Islet of Langerhans (tissue), 1 donor: ENCODE results near the gene SEMA3C.

ENCODE experiments used
- FAIRE-seq: peaks from one replicate; lab custom pipeline; 2011; peaks lifted over from hg19 to GRCh38; lab: Jason Lieb, UNC

Gene SEMA3C

GRCh38 chr7:80885757-80886156, 33.1 kb downstream of the SEMA3C start:
- no peak for FAIRE-seq

- no peak for FAIRE-seq
Measured at GRCh38 chr7:80884511-80885195, 34.2 kb downstream of the SEMA3C start.

GRCh38 chr7:80883154-80884025, 35.5 kb downstream of the SEMA3C start:
- FAIRE-seq = no peak

- no peak for FAIRE-seq
Measured at GRCh38 chr7:80882213-80882801, 36.5 kb downstream of the SEMA3C start.

GRCh38 chr7:80881351-80881900, 37.4 kb downstream of the SEMA3C start:
- no peak for FAIRE-seq

GRCh38 chr7:80879849-80880248, 39.0 kb downstream of the SEMA3C start:
- no peak for FAIRE-seq

GRCh38 chr7:80876894-80877414, 41.9 kb downstream of the SEMA3C start:
- FAIRE-seq = no peak

GRCh38 chr7:80875537-80876120, 43.2 kb downstream of the SEMA3C start:
- FAIRE-seq = no peak

- no peak for FAIRE-seq
Measured at GRCh38 chr7:80873140-80873539, 45.7 kb downstream of the SEMA3C start.

GRCh38 chr7:80871228-80871627, 47.6 kb downstream of the SEMA3C start:
- no peak for FAIRE-seq

- FAIRE-seq = no peak
Measured at GRCh38 chr7:80870813-80871212, 48.0 kb downstream of the SEMA3C start.

- no peak for FAIRE-seq
Measured at GRCh38 chr7:80869821-80870751, 48.8 kb downstream of the SEMA3C start.

GRCh38 chr7:80869106-80869784, 49.6 kb downstream of the SEMA3C start:
- FAIRE-seq = no peak

- FAIRE-seq = no peak
Measured at GRCh38 chr7:80868566-80868965, 50.3 kb downstream of the SEMA3C start.

GRCh38 chr7:80860554-80860953, 58.3 kb downstream of the SEMA3C start:
- FAIRE-seq = no peak

- no peak for FAIRE-seq
Measured at GRCh38 chr7:80859272-80859970, 59.4 kb downstream of the SEMA3C start.

- no peak for FAIRE-seq
Measured at GRCh38 chr7:80858141-80858903, 60.5 kb downstream of the SEMA3C start.

- no peak for FAIRE-seq
Measured at GRCh38 chr7:80856769-80857168, 62.1 kb downstream of the SEMA3C start.

- no peak for FAIRE-seq
Measured at GRCh38 chr7:80851896-80852476, 66.9 kb downstream of the SEMA3C start.
